Kidney epithelial cell (primary cell): ENCODE measurements around the gene ZBTB48. TPM values are rescaled to one million over a fixed set of nuclear protein-coding genes. Genes with fewer than 3 reads are reported as not detected.

ENCODE experiments used
- DNase-seq: peaks from one replicate; pipeline ENCODE4 v3.0.0-alpha.2; 2010; ENCODE audit warnings: low read depth
- H3K27me3 ChIP-seq: 2 replicates; pipeline ENCODE4 v1.6.0; 2011; ENCODE audit warnings: low read length; ENCODE audit not compliant: control insufficient read depth, insufficient read depth
- H3K36me3 ChIP-seq: 2 replicates; pipeline ENCODE4 v1.5.1; 2011; ENCODE audit warnings: low read length; ENCODE audit not compliant: control insufficient read depth, insufficient read depth
- H3K4me3 ChIP-seq: 2 replicates; pipeline ENCODE4 v1.5.1; 2011; ENCODE audit warnings: low read depth, mild to moderate bottlenecking, control low read depth, low read length
- total RNA-seq: library from RNA; depleted of rRNA; stranded (reverse); fragments of >200 nt; gene quantifications from 2 replicates; pipeline ENCODE4 v1.2.3, GENCODE V29; 2015
- TF ChIP-seq, protein P1 (sequence below): IDR thresholded peaks from 2 replicates; pipeline ENCODE4 v1.5.1; 2011; ENCODE audit warnings: mild to moderate bottlenecking, moderate library complexity, low read length, control low read depth, inconsistent platforms; ENCODE audit not compliant: insufficient read depth, poor library complexity, severe bottlenecking

The ZBTB48 gene
- total RNA-seq, 1 donor from 2014 or later, result 14.2 TPM

DNA sequence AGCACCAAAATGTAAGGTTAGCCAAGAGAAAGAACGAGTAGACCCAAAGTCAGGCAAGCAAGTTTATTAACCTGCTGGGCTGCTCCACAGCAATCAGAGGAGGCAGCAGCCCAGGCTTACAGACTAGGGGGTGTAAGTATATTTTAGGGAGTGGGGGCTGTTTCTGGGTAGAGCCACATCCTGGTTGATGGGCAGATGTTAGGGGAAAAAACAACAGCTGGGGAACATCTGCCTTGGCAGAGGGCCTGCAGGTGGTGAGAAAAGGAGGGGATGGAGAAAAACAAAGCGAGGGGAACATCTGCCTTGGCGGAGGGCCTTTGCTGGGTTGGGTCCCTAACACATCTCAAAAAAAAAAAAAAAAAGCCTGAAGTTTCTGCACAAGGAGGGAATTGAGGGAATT is 9.7 kb upstream of the ZBTB48 start:
- no peak for DNase-seq
- Histone ChIP-seq H3K36me3 (no peaks in the 10 kb centered on the region), H3K4me3 (no peak overlapping the region), H3K27me3 (peaks cover 15% of the 10 kb centered on the region)
- TF ChIP-seq, protein P1, sequence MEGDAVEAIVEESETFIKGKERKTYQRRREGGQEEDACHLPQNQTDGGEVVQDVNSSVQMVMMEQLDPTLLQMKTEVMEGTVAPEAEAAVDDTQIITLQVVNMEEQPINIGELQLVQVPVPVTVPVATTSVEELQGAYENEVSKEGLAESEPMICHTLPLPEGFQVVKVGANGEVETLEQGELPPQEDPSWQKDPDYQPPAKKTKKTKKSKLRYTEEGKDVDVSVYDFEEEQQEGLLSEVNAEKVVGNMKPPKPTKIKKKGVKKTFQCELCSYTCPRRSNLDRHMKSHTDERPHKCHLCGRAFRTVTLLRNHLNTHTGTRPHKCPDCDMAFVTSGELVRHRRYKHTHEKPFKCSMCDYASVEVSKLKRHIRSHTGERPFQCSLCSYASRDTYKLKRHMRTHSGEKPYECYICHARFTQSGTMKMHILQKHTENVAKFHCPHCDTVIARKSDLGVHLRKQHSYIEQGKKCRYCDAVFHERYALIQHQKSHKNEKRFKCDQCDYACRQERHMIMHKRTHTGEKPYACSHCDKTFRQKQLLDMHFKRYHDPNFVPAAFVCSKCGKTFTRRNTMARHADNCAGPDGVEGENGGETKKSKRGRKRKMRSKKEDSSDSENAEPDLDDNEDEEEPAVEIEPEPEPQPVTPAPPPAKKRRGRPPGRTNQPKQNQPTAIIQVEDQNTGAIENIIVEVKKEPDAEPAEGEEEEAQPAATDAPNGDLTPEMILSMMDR, result no peak

DNA sequence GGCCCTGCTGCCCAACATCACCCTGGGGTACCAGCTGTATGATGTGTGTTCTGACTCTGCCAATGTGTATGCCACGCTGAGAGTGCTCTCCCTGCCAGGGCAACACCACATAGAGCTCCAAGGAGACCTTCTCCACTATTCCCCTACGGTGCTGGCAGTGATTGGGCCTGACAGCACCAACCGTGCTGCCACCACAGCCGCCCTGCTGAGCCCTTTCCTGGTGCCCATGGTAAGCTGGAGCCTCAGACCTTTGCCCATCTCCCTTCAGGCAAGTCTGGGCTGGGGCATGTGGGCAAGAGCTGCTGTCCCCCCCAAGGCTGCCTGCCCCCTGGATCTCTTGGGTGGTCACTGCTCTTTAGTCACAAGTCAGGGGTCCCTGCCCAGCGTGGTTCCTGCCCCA is 8.8 kb upstream of the ZBTB48 start:
- Histone ChIP-seq H3K27me3 (peaks cover 8% of the 10 kb centered on the region), H3K36me3 (no peaks in the 10 kb centered on the region), H3K4me3 (no peak overlapping the region)
- TF ChIP-seq, protein P1, result no peak
- DNase-seq, result no peak

DNA sequence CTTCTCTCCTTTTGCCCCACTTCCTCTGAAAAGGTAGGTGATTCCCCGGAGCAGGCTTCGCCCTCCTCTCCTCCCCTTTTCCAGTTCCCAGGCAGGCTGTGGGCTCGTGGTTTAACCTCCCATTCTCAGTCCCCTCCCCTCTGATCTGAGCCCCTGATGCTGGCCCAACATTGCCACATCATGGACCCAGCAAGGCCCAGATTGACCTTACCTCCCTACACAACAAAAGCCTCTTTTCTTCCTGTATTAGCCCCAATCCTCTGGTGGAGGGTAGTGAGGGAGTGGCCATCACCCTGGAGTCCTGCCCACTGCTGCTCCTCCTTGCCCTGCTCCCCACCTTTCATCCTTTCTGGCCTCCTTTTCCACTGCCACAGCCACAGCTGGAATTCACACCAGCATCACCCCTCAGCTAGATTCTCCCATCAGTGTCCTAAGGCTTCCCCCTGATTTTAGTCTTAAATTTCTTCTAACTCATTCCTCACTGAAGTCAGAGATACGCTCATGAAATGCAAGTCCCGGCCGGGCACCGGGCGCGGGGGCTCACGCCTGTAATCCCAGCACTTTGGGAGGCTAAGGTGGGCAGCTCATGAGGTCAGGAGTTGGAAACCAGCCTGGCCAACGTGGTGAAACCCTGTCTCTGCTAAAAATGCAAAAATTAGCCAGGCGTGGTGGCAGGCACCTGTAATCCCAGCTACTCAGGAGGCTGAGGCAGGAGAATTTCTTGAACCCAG is 7.0 kb upstream of the ZBTB48 start:
- Histone ChIP-seq H3K36me3 (no peaks in the 10 kb centered on the region), H3K27me3 (peaks cover 7% of the 10 kb centered on the region), H3K4me3 (no peak overlapping the region)
- TF ChIP-seq, protein P1, result no peak
- no peak for DNase-seq

DNA sequence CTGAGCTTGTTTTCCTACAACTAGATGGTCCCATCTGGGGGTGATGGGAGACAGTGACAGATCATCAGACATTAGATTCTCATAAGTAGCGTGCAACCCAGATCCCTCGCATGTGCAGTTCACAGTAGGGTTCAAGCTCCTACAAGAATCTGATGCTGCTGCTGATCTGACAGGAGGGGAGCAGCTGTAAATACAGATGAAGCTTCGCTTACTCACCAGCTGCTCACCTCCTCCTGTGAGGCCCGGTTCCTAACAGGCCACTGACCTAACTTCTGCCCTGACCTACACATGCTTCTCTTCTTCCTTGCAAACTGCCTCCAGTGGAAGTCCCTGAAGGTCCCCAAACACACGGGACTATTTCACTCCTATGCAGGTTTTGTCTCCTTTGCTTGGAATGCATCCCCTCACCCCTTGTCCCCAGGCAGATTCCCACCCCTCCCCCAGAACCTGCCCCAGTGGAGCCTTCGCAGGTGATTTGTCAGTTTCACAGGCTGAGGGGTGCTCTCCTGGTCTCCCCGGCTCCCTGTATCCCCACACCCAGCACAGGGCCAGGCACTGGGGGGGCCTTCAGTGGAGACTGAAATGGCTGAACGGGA is 5.7 kb upstream of the ZBTB48 start:
- TF ChIP-seq, protein P1, result no peak
- Histone ChIP-seq H3K4me3 (no peak overlapping the region), H3K27me3 (peaks cover 7% of the 10 kb centered on the region), H3K36me3 (no peaks in the 10 kb centered on the region)
- DNase-seq, result no peak

DNA sequence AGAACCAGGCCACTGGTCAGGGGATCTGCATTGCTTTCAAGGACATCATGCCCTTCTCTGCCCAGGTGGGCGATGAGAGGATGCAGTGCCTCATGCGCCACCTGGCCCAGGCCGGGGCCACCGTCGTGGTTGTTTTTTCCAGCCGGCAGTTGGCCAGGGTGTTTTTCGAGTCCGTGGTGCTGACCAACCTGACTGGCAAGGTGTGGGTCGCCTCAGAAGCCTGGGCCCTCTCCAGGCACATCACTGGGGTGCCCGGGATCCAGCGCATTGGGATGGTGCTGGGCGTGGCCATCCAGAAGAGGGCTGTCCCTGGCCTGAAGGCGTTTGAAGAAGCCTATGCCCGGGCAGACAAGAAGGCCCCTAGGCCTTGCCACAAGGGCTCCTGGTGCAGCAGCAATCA is 5.0 kb upstream of the ZBTB48 start:
- TF ChIP-seq, protein P1, result no peak
- Histone ChIP-seq H3K27me3 (peaks cover 7% of the 10 kb centered on the region), H3K4me3 (no peak overlapping the region), H3K36me3 (no peaks in the 10 kb centered on the region)
- no peak for DNase-seq
